ENCODE data around the gene CDK2AP2. TPM values are rescaled to one million over a fixed set of nuclear protein-coding genes. Genes with fewer than 3 reads are reported as not detected.
A peak's percentile ranks its signal among the peaks of the same experiment; 100 is the strongest.
"Not testable (repeated sequence)": the region's sequence is repeated elsewhere in the genome, so short reads cannot be mapped to it uniquely, and the experiment has no call there.

The CDK2AP2 gene
- total and polyA plus RNA-seq, 9 of the 15 experiments (the other 6 are each of a cell fraction or from before 2014, with no cell fraction given), result 4.4 to 47.4 (median 21.7) TPM

GRCh38 chr11:67551697-67552096 lies 43.7 kb upstream of the CDK2AP2 start:
- H2AFZ ChIP-seq (ENCODE audit: low read depth, low read length); in situ Hi-C loops (cut with MboI); H3K4me3 ChIP-seq; ATAC-seq; H4K20me1 ChIP-seq (replicated peaks; ENCODE audit: control insufficient read depth, insufficient read depth, low read length); H3K4me2 ChIP-seq (ENCODE audit: insufficient read depth, low read length); H3K27ac ChIP-seq (ENCODE audit: extremely low read depth, low read depth, low read length); H3K79me2 ChIP-seq (ENCODE audit: control insufficient read depth, insufficient read depth, low read length); H3K27me3 ChIP-seq (ENCODE audit: control insufficient read depth in 2 of 2, insufficient read depth in 2 of 2, low read length in 2 of 2); H3K36me3 ChIP-seq (ENCODE audit: control insufficient read depth, insufficient read depth, low read length); CTCF ChIA-PET (ENCODE audit: low intra/inter-chr PET ratio); intact Hi-C loops (cut with micrococcal nuclease); H3K9me1 ChIP-seq (ENCODE audit: control insufficient read depth, insufficient read depth, low read length); H3K9me3 ChIP-seq (replicated peaks; ENCODE audit: control insufficient read depth, insufficient read depth, low read depth, low read length); FAIRE-seq; DNase-seq (ENCODE audit: extremely low read depth in 1 of 4, low spot score in 3 of 4); H3K4me1 ChIP-seq (replicated peaks in 1 of 2; ENCODE audit: control insufficient read depth in 2 of 2, insufficient read depth in 2 of 2, low read length in 2 of 2); H3K9ac ChIP-seq (ENCODE audit: insufficient read depth in 1 of 2, low read depth in 2 of 2, low read length in 2 of 2); POLR2A ChIA-PET; BruUV-seq (replicated peaks): not testable (repeated sequence)
- TF ChIP-seq ZNF280A (IDR thresholded peaks at IDR 0.05; ENCODE audit: low read depth, partially characterized antibody) (peak; percentile 47), TRIM24 (IDR thresholded peaks at IDR 0.05) (peak in 1 of 2 experiments; percentile 53; a peak in 2 of 4 replicates), ZFP36 (IDR thresholded peaks at IDR 0.05; ENCODE audit: low read depth, low read length, partially characterized antibody) (peak; percentile 38), TRIM28 (IDR thresholded peaks at IDR 0.05) (peak; percentile 85)

- intact Hi-C loops (cut with micrococcal nuclease), result no loop called here
- ChIA-PET CTCF (ENCODE audit: low intra/inter-chr PET ratio) (no interaction called here), POLR2A (no interaction called here)
- BruUV-seq (replicated peaks), result no TSS peak
- DNase-seq (ENCODE audit: extremely low read depth in 1 of 4, low spot score in 3 of 4) (no peak), ATAC-seq (no peak), FAIRE-seq (no peak)
- in situ Hi-C loops (cut with MboI), result no loop called here
- H3K27ac ChIP-seq (ENCODE audit: extremely low read depth, low read depth, low read length), result no peak overlapping the region
- no peak overlapping the region for H3K9ac ChIP-seq (ENCODE audit: insufficient read depth in 1 of 2, low read depth in 2 of 2, low read length in 2 of 2)
- H3K9me1 ChIP-seq (ENCODE audit: control insufficient read depth, insufficient read depth, low read length), result no peaks in the 10 kb centered on the region
- H3K4me1 ChIP-seq (replicated peaks in 1 of 2; ENCODE audit: control insufficient read depth in 2 of 2, insufficient read depth in 2 of 2, low read length in 2 of 2), result no peaks in the 10 kb centered on the region; a peak in 1 of 5 replicates
- H3K79me2 ChIP-seq (ENCODE audit: control insufficient read depth, insufficient read depth, low read length), result no peaks in the 10 kb centered on the region
- H4K20me1 ChIP-seq (replicated peaks; ENCODE audit: control insufficient read depth, insufficient read depth, low read length), result no peaks in the 10 kb centered on the region
- no peak overlapping the region for H3K4me2 ChIP-seq (ENCODE audit: insufficient read depth, low read length)
- no peaks in the 10 kb centered on the region; the same call in 1 of the 2 replicates for H3K9me3 ChIP-seq (replicated peaks; ENCODE audit: control insufficient read depth, insufficient read depth, low read depth, low read length)
- no peak overlapping the region for H2AFZ ChIP-seq (ENCODE audit: low read depth, low read length)
- H3K36me3 ChIP-seq (ENCODE audit: control insufficient read depth, insufficient read depth, low read length), result no peaks in the 10 kb centered on the region
- H3K4me3 ChIP-seq, result no peak overlapping the region
- H3K27me3 ChIP-seq (ENCODE audit: control insufficient read depth in 2 of 2, insufficient read depth in 2 of 2, low read length in 2 of 2), result no peaks in the 10 kb centered on the region
- TF ChIP-seq ZNF133 (CRISPR knock-in tag; IDR thresholded peaks at IDR 0.05) (no peak), HEY1 (CRISPR knock-in tag; IDR thresholded peaks at IDR 0.05; ENCODE audit: borderline replicate concordance) (no peak), ID3 (CRISPR knock-in tag; IDR thresholded peaks at IDR 0.05) (no peak), ID3 (tag; IDR thresholded peaks at IDR 0.05) (no peak), DEAF1 (CRISPR knock-in tag; IDR thresholded peaks at IDR 0.05) (no peak), SOX6 (IDR thresholded peaks at IDR 0.05) (no peak), MBD2 (IDR thresholded peaks at IDR 0.05; ENCODE audit: borderline replicate concordance, low read depth) (no peak), ETV6 (IDR thresholded peaks at IDR 0.05; ENCODE audit: borderline replicate concordance in 1 of 2, low read depth in 2 of 2, low read length in 1 of 2) (no peak), ETV6 (CRISPR knock-in tag; IDR thresholded peaks at IDR 0.05; ENCODE audit: borderline replicate concordance) (no peak), ZC3H11A (IDR thresholded peaks at IDR 0.05; ENCODE audit: low read depth, low read length) (no peak)
Measured at GRCh38 chr11:67551127-67551526, 43.2 kb upstream of the CDK2AP2 start.
